ENCODE measurements around the gene TSSK3. TPM values are rescaled to one million over a fixed set of nuclear protein-coding genes. Genes with fewer than 3 reads are reported as not detected.
"Not testable (repeated sequence)": the region's sequence is repeated elsewhere in the genome, so short reads cannot be mapped to it uniquely, and the experiment has no call there.

The TSSK3 gene
- total RNA-seq, 1 experiment from 2014 or later: 1.6 TPM

GRCh38 chr1:32355778-32356177, 6.6 kb upstream of the TSSK3 start:
- H3K27me3 ChIP-seq (ENCODE audit: insufficient read depth, low read length); H3K9me3 ChIP-seq (ENCODE audit: control insufficient read depth in 1 of 2, insufficient read depth in 1 of 2, low read depth in 1 of 2, low read length in 2 of 2); RAD21 ChIA-PET (ENCODE audit: low non-redundant PET in 1 of 2, low total read pairs in 2 of 2, uncharacterized antibody in 2 of 2, unreplicated experiment in 2 of 2); H3K36me3 ChIP-seq (ENCODE audit: control insufficient read depth in 1 of 2, insufficient read depth in 2 of 2, low read length in 2 of 2); H2AFZ ChIP-seq (ENCODE audit: low read depth, low read length, poor library complexity, severe bottlenecking); H3K4me3 ChIP-seq (replicated peaks in 1 of 2; ENCODE audit: low read depth in 1 of 2, low read length in 2 of 2); H3K27ac ChIP-seq (ENCODE audit: low read depth, low read length); H3K9ac ChIP-seq (ENCODE audit: low read length); H3K4me2 ChIP-seq (ENCODE audit: low read length); intact Hi-C loops (cut with micrococcal nuclease); CTCF ChIA-PET; H4K20me1 ChIP-seq (ENCODE audit: insufficient read depth); BruUV-seq (replicated peaks); H3K79me2 ChIP-seq (ENCODE audit: insufficient read depth, low read length); POLR2A ChIA-PET; DNase-seq (ENCODE audit: low read depth, low spot score); H3K9me2 ChIP-seq (ENCODE audit: insufficient read depth); ATAC-seq: not testable (repeated sequence)
- peaks cover 5 to 17% of the 10 kb centered on the region in 2 experiments; a peak in 3 of 4 replicates for H3K4me1 ChIP-seq (ENCODE audit: control insufficient read depth in 1 of 2, insufficient read depth in 2 of 2, low read length in 2 of 2)

GRCh38 chr1:32356478-32356877, 5.9 kb upstream of the TSSK3 start:
- ChIA-PET CTCF (no interaction called here), POLR2A (no interaction called here), RAD21 (ENCODE audit: low non-redundant PET in 1 of 2, low total read pairs in 2 of 2, uncharacterized antibody in 2 of 2, unreplicated experiment in 2 of 2) (no interaction called here)
- no peaks in the 10 kb centered on the region for H3K36me3 ChIP-seq (ENCODE audit: control insufficient read depth in 1 of 2, insufficient read depth in 2 of 2, low read length in 2 of 2)
- peaks cover 5 to 13% of the 10 kb centered on the region in 2 experiments; a peak in 3 of 4 replicates for H3K4me1 ChIP-seq (ENCODE audit: control insufficient read depth in 1 of 2, insufficient read depth in 2 of 2, low read length in 2 of 2)
- ATAC-seq (no peak), DNase-seq (ENCODE audit: low read depth, low spot score) (no peak)
- no peak overlapping the region for H3K27ac ChIP-seq (ENCODE audit: low read depth, low read length)
- H4K20me1 ChIP-seq (ENCODE audit: insufficient read depth): no peaks in the 10 kb centered on the region
- H3K27me3 ChIP-seq (ENCODE audit: insufficient read depth, low read length): no peaks in the 10 kb centered on the region
- no peak for TF ChIP-seq ZNF274 (IDR thresholded peaks at IDR 0.05; ENCODE audit: low read depth, low read length)
- no peak for TF ChIP-seq MAX (IDR thresholded peaks at IDR 0.05)
- TF ChIP-seq CBX3 (IDR thresholded peaks at IDR 0.05; ENCODE audit: low read depth): no peak
- TF ChIP-seq EZH2 (IDR thresholded peaks at IDR 0.05): no peak
- TF ChIP-seq SP1 (IDR thresholded peaks at IDR 0.05; ENCODE audit: low read depth): no peak
- H3K9me2 ChIP-seq (ENCODE audit: insufficient read depth): no peaks in the 10 kb centered on the region
- no peak overlapping the region for H2AFZ ChIP-seq (ENCODE audit: low read depth, low read length, poor library complexity, severe bottlenecking)
- BruUV-seq (replicated peaks): no TSS peak
- no peaks in the 10 kb centered on the region for H3K79me2 ChIP-seq (ENCODE audit: insufficient read depth, low read length)
- H3K9me3 ChIP-seq (ENCODE audit: control insufficient read depth in 1 of 2, insufficient read depth in 1 of 2, low read depth in 1 of 2, low read length in 2 of 2): no peaks in the 10 kb centered on the region
- no peak overlapping the region for H3K4me3 ChIP-seq (replicated peaks in 1 of 2; ENCODE audit: low read depth in 1 of 2, low read length in 2 of 2)
- no peak overlapping the region for H3K9ac ChIP-seq (ENCODE audit: low read length)
- H3K4me2 ChIP-seq (ENCODE audit: low read length): no peak overlapping the region
- intact Hi-C loops (cut with micrococcal nuclease): no loop called here

All from HCT116 (cell line).